ENCODE data around the gene TMEM81. TPM values are rescaled to one million over a fixed set of nuclear protein-coding genes. Genes with fewer than 3 reads are reported as not detected.

Gene TMEM81
- total and polyA plus RNA-seq, 10 of the 15 experiments (the other 5 are each of a cell fraction or from before 2014, with no cell fraction given) = 0.62 to 2.2 (median 1.1) TPM

DNA sequence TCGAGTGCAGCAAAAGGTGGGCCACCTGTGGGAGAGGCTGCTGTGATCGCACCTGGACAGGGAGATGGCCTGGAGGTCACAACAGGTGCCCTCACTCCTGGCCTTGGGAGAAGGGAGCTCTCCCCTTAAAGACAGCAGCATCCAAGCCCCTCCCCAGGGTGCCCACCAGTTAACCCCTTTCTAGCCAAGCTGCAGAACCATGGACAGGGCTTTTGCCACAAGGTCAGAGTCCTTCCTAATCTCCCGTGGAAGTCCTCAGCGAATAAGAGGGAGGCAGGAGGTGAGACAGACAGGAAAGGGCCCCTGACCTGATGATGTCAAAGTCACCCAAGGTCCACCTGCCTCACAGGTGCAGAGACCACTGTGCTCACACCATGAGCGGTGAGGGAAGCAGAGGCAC, 39.5 kb downstream of the TMEM81 start:
- ChIA-PET RAD21 (ENCODE audit: unreplicated experiment) (no interaction called here), POLR2A (no interaction called here), CTCF (no interaction called here), SMC1A (ENCODE audit: uncharacterized antibody, unreplicated experiment) (no interaction called here)
- TF ChIP-seq YY1 (IDR thresholded peaks at IDR 0.05; ENCODE audit: low read depth, low read length) (no peak), ZBTB4 (CRISPR knock-in tag; IDR thresholded peaks at IDR 0.05) (no peak)
- TF ChIP-seq, protein P1, sequence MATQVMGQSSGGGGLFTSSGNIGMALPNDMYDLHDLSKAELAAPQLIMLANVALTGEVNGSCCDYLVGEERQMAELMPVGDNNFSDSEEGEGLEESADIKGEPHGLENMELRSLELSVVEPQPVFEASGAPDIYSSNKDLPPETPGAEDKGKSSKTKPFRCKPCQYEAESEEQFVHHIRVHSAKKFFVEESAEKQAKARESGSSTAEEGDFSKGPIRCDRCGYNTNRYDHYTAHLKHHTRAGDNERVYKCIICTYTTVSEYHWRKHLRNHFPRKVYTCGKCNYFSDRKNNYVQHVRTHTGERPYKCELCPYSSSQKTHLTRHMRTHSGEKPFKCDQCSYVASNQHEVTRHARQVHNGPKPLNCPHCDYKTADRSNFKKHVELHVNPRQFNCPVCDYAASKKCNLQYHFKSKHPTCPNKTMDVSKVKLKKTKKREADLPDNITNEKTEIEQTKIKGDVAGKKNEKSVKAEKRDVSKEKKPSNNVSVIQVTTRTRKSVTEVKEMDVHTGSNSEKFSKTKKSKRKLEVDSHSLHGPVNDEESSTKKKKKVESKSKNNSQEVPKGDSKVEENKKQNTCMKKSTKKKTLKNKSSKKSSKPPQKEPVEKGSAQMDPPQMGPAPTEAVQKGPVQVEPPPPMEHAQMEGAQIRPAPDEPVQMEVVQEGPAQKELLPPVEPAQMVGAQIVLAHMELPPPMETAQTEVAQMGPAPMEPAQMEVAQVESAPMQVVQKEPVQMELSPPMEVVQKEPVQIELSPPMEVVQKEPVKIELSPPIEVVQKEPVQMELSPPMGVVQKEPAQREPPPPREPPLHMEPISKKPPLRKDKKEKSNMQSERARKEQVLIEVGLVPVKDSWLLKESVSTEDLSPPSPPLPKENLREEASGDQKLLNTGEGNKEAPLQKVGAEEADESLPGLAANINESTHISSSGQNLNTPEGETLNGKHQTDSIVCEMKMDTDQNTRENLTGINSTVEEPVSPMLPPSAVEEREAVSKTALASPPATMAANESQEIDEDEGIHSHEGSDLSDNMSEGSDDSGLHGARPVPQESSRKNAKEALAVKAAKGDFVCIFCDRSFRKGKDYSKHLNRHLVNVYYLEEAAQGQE (IDR thresholded peaks at IDR 0.05; ENCODE audit: low read depth, low read length) = peak; percentile 54; the same call in 1 of the 2 replicates
- TF ChIP-seq, protein P2, sequence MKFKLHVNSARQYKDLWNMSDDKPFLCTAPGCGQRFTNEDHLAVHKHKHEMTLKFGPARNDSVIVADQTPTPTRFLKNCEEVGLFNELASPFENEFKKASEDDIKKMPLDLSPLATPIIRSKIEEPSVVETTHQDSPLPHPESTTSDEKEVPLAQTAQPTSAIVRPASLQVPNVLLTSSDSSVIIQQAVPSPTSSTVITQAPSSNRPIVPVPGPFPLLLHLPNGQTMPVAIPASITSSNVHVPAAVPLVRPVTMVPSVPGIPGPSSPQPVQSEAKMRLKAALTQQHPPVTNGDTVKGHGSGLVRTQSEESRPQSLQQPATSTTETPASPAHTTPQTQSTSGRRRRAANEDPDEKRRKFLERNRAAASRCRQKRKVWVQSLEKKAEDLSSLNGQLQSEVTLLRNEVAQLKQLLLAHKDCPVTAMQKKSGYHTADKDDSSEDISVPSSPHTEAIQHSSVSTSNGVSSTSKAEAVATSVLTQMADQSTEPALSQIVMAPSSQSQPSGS (IDR thresholded peaks at IDR 0.05; ENCODE audit: low read length) = no peak
- TF ChIP-seq, protein P3, sequence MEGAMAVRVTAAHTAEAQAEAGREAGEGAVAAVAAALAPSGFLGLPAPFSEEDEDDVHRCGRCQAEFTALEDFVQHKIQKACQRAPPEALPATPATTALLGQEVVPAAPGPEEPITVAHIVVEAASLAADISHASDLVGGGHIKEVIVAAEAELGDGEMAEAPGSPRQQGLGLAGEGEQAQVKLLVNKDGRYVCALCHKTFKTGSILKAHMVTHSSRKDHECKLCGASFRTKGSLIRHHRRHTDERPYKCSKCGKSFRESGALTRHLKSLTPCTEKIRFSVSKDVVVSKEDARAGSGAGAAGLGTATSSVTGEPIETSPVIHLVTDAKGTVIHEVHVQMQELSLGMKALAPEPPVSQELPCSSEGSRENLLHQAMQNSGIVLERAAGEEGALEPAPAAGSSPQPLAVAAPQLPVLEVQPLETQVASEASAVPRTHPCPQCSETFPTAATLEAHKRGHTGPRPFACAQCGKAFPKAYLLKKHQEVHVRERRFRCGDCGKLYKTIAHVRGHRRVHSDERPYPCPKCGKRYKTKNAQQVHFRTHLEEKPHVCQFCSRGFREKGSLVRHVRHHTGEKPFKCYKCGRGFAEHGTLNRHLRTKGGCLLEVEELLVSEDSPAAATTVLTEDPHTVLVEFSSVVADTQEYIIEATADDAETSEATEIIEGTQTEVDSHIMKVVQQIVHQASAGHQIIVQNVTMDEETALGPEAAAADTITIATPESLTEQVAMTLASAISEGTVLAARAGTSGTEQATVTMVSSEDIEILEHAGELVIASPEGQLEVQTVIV (IDR thresholded peaks at IDR 0.05; ENCODE audit: borderline replicate concordance, partially characterized antibody) = no peak
- no peak overlapping the region for H2AFZ ChIP-seq (ENCODE audit: control insufficient read depth, low read depth, low read length)
- no peak for FAIRE-seq
- H3K27me3 ChIP-seq (replicated peaks in 1 of 2; ENCODE audit: control insufficient read depth in 2 of 2, insufficient read depth in 2 of 2, low read length in 1 of 2) = peaks cover 0 to 15% of the 10 kb centered on the region in 2 experiments
- intact Hi-C loops (cut with micrococcal nuclease; ENCODE audit: unreplicated experiment) (no loop called here), in situ Hi-C loops (cut with MboI) (no loop called here)
- H3K9me3 ChIP-seq (replicated peaks; ENCODE audit: control insufficient read depth, insufficient read depth, low read length) = no peaks in the 10 kb centered on the region
- WGBS (ENCODE audit: insufficient coverage, insufficient replicate concordance, low lambda C conversion rate, missing lambda C conversion rate) = 16% methylated on average over 5 of the region's 5 CpGs
- no peaks in the 10 kb centered on the region for H3K79me2 ChIP-seq (ENCODE audit: control insufficient read depth, insufficient read depth, low read length)
- DNase-seq (ENCODE audit: low read depth, low spot score) = no peak
- BruUV-seq (replicated peaks) = no TSS peak
- no peak overlapping the region for H3K4me2 ChIP-seq (ENCODE audit: control insufficient read depth, insufficient read depth)
- H3K9ac ChIP-seq (ENCODE audit: control insufficient read depth, insufficient read depth, low read length) = no peak overlapping the region
- no peaks in the 10 kb centered on the region for H3K36me3 ChIP-seq (ENCODE audit: control insufficient read depth in 2 of 2, insufficient read depth in 2 of 2, low read length in 1 of 2)
- no peak overlapping the region for H3K4me3 ChIP-seq
- H3K27ac ChIP-seq (ENCODE audit: control insufficient read depth, insufficient read depth) = no peak overlapping the region
- no peak for ATAC-seq
- no peaks in the 10 kb centered on the region for H4K20me1 ChIP-seq (ENCODE audit: control insufficient read depth, insufficient read depth)
- H3K4me1 ChIP-seq (ENCODE audit: control insufficient read depth, insufficient read depth, low read length) = no peaks in the 10 kb centered on the region

All from GM12878 (cell line).